ENCODE results near the gene IL20.

GRCh38 chr1:206898915-206899431 is 33.5 kb downstream of the IL20 start:
- TF ChIP-seq EP300 (conservative IDR thresholded peaks at IDR 0.05; ENCODE audit: poor library complexity, severe bottlenecking), result no peak
- TF ChIP-seq, protein P1, sequence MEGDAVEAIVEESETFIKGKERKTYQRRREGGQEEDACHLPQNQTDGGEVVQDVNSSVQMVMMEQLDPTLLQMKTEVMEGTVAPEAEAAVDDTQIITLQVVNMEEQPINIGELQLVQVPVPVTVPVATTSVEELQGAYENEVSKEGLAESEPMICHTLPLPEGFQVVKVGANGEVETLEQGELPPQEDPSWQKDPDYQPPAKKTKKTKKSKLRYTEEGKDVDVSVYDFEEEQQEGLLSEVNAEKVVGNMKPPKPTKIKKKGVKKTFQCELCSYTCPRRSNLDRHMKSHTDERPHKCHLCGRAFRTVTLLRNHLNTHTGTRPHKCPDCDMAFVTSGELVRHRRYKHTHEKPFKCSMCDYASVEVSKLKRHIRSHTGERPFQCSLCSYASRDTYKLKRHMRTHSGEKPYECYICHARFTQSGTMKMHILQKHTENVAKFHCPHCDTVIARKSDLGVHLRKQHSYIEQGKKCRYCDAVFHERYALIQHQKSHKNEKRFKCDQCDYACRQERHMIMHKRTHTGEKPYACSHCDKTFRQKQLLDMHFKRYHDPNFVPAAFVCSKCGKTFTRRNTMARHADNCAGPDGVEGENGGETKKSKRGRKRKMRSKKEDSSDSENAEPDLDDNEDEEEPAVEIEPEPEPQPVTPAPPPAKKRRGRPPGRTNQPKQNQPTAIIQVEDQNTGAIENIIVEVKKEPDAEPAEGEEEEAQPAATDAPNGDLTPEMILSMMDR (IDR thresholded peaks at IDR 0.05; ENCODE audit: poor library complexity, severe bottlenecking), result no peak
